KOPT-K1 (cell line): Measurements from ENCODE around the gene PMS1.

Source experiments
- H3K27ac ChIP-seq: fragments of 200-600 bp; sonication (generic); 2 replicates; pipeline ENCODE4 v1.5.1; 2016; ENCODE audit warnings: antibody characterized with exemption, mild to moderate bottlenecking, low read depth, low read length; ENCODE audit not compliant: poor library complexity, severe bottlenecking
- H3K36me3 ChIP-seq: fragments of 200-600 bp; sonication (generic); 2 replicates; pipeline ENCODE4 v1.5.1; 2017; ENCODE audit warnings: antibody characterized with exemption, mild to moderate bottlenecking, low read length, moderate library complexity; ENCODE audit not compliant: insufficient read depth
- H3K9me3 ChIP-seq: fragments of 200-600 bp; sonication (generic); 2 replicates; pipeline ENCODE4 v1.5.1; 2017; ENCODE audit warnings: antibody characterized with exemption, low read length, mild to moderate bottlenecking; ENCODE audit not compliant: insufficient read depth, poor library complexity, severe bottlenecking

Gene PMS1

GRCh38 chr2:189797902-189798301 lies 13.7 kb downstream of the PMS1 start:
- Histone ChIP-seq H3K27ac (no peak overlapping the region), H3K36me3 (peaks cover 94% of the 10 kb centered on the region), H3K9me3 (no peaks in the 10 kb centered on the region)

GRCh38 chr2:189798312-189799029 lies 14.2 kb downstream of the PMS1 start:
- H3K36me3 ChIP-seq: peaks cover 94% of the 10 kb centered on the region
- no peak overlapping the region for H3K27ac ChIP-seq
- no peaks in the 10 kb centered on the region for H3K9me3 ChIP-seq

- H3K36me3 ChIP-seq: peaks cover 94% of the 10 kb centered on the region
- no peak overlapping the region for H3K27ac ChIP-seq
- H3K9me3 ChIP-seq: no peaks in the 10 kb centered on the region
Measured at GRCh38 chr2:189799030-189799331, 14.7 kb downstream of the PMS1 start.

GRCh38 chr2:189799531-189799930 lies 15.3 kb downstream of the PMS1 start:
- Histone ChIP-seq H3K36me3 (peaks cover 94% of the 10 kb centered on the region), H3K27ac (no peak overlapping the region)

GRCh38 chr2:189802396-189802912 lies 18.2 kb downstream of the PMS1 start:
- H3K36me3 ChIP-seq: peaks cover 90% of the 10 kb centered on the region
- no peak overlapping the region for H3K27ac ChIP-seq
- no peaks in the 10 kb centered on the region for H3K9me3 ChIP-seq

More at GRCh38 chr2:189799531-189799930, 15.3 kb downstream of the PMS1 start:
- no peaks in the 10 kb centered on the region for H3K9me3 ChIP-seq

- no peak overlapping the region for H3K27ac ChIP-seq
- peaks cover 90% of the 10 kb centered on the region for H3K36me3 ChIP-seq
- H3K9me3 ChIP-seq: no peaks in the 10 kb centered on the region
Measured at GRCh38 chr2:189803431-189803830, 19.2 kb downstream of the PMS1 start.

- no peak overlapping the region for H3K27ac ChIP-seq
- H3K9me3 ChIP-seq: no peaks in the 10 kb centered on the region
- H3K36me3 ChIP-seq: peaks cover 69% of the 10 kb centered on the region
Measured at GRCh38 chr2:189818249-189819038, 34.2 kb downstream of the PMS1 start.

- Histone ChIP-seq H3K27ac (no peak overlapping the region), H3K9me3 (no peaks in the 10 kb centered on the region)
Measured at GRCh38 chr2:189819297-189819704, 35.1 kb downstream of the PMS1 start.

GRCh38 chr2:189821953-189822748 lies 37.9 kb downstream of the PMS1 start:
- Histone ChIP-seq H3K27ac (no peak overlapping the region), H3K36me3 (peaks cover 68% of the 10 kb centered on the region), H3K9me3 (no peaks in the 10 kb centered on the region)

More at GRCh38 chr2:189819297-189819704, 35.1 kb downstream of the PMS1 start:
- peaks cover 61% of the 10 kb centered on the region for H3K36me3 ChIP-seq

GRCh38 chr2:189824694-189825396 lies 40.6 kb downstream of the PMS1 start:
- no peaks in the 10 kb centered on the region for H3K9me3 ChIP-seq
- H3K36me3 ChIP-seq: peaks cover 66% of the 10 kb centered on the region
- H3K27ac ChIP-seq: no peak overlapping the region

GRCh38 chr2:189826039-189826438 lies 41.8 kb downstream of the PMS1 start:
- Histone ChIP-seq H3K9me3 (no peaks in the 10 kb centered on the region), H3K27ac (no peak overlapping the region), H3K36me3 (peaks cover 65% of the 10 kb centered on the region)

GRCh38 chr2:189829102-189829833 lies 45.0 kb downstream of the PMS1 start:
- H3K9me3 ChIP-seq: no peaks in the 10 kb centered on the region
- H3K36me3 ChIP-seq: peaks cover 74% of the 10 kb centered on the region
- H3K27ac ChIP-seq: no peak overlapping the region

- H3K27ac ChIP-seq: no peak overlapping the region
- H3K9me3 ChIP-seq: no peaks in the 10 kb centered on the region
- peaks cover 66% of the 10 kb centered on the region for H3K36me3 ChIP-seq
Measured at GRCh38 chr2:189830510-189830909, 46.3 kb downstream of the PMS1 start.

GRCh38 chr2:189834059-189834458 lies 49.8 kb downstream of the PMS1 start:
- no peaks in the 10 kb centered on the region for H3K9me3 ChIP-seq
- H3K36me3 ChIP-seq: peaks cover 46% of the 10 kb centered on the region

More at GRCh38 chr2:189834059-189834458, 49.8 kb downstream of the PMS1 start:
- H3K27ac ChIP-seq: no peak overlapping the region
